Lung (tissue), 13 donors: ENCODE measurements around the gene KRTAP4-6. TPM values are rescaled to one million over a fixed set of nuclear protein-coding genes. Genes with fewer than 3 reads are reported as not detected.

Experiments used
- ATAC-seq: fragments of 200-7000 bp; cut with Tn5 transposase; one replicate; pipeline ENCODE4 v1.9.1; 2020; ENCODE audit warnings: moderate number of reproducible peaks; ENCODE audit not compliant: insufficient read depth, low FRiP score
- DNase-seq, 3 donors: peaks; one replicate each; pipeline ENCODE4 v3.0.0-alpha.2; 2013 to 2017
- H3K27ac ChIP-seq, 2 donors: one replicate each; pipeline ENCODE4 v1.5.1; 2013; ENCODE audit warnings: mild to moderate bottlenecking in 2 of 2, moderate library complexity in 2 of 2, control low read depth in 1 of 2, inconsistent platforms in 1 of 2, low read depth in 1 of 2, low read length in 1 of 2
- H3K27me3 ChIP-seq, 3 donors: one replicate each; pipeline ENCODE4 v1.5.1; 2013; ENCODE audit warnings: low read length in 2 of 3; ENCODE audit not compliant: control insufficient read depth in 3 of 3, insufficient read depth in 3 of 3
- H3K36me3 ChIP-seq, 4 donors: one replicate each; pipeline ENCODE4 v1.5.1; 2013; ENCODE audit warnings: low read length in 4 of 4, mild to moderate bottlenecking in 1 of 4, moderate library complexity in 1 of 4; ENCODE audit not compliant: control insufficient read depth in 4 of 4, insufficient read depth in 4 of 4
- H3K4me1 ChIP-seq, 5 donors: one replicate each; pipeline ENCODE4 v1.5.1; 2013; ENCODE audit warnings: low read length in 5 of 5, mild to moderate bottlenecking in 2 of 5, moderate library complexity in 1 of 5; ENCODE audit not compliant: control insufficient read depth in 5 of 5, insufficient read depth in 5 of 5
- H3K4me3 ChIP-seq: one replicate; pipeline ENCODE4 v1.5.1; 2013; ENCODE audit warnings: mild to moderate bottlenecking, control low read depth, moderate library complexity
- H3K9ac ChIP-seq, 2 donors: one replicate each; pipeline ENCODE4 v1.5.1; 2013; ENCODE audit warnings: low read length in 2 of 2, control low read depth in 1 of 2; ENCODE audit not compliant: insufficient read depth in 1 of 2
- H3K9me3 ChIP-seq, 4 donors: one replicate each; pipeline ENCODE4 v1.5.1; 2013; ENCODE audit warnings: low read length in 3 of 4, mild to moderate bottlenecking in 1 of 4, moderate library complexity in 1 of 4; ENCODE audit not compliant: control insufficient read depth in 4 of 4, insufficient read depth in 3 of 4
- CTCF ChIP-seq: IDR thresholded peaks from 2 replicates; pipeline ENCODE4 v1.5.1; 2012; ENCODE audit warnings: mild to moderate bottlenecking; ENCODE audit errors: control extremely low read depth, extremely low read depth
- WGBS, 2 donors: extraction: QIAGEN DNeasy Blood & Tissue Kit; methylation state at CpG; one replicate each; pipeline ENCODE4 v1.1.7; 2013; 5-methylcytosine and 5-hydroxymethylcytosine counted together
- polyA plus RNA-seq, 2 donors: library from polyadenylated mRNA; stranded (reverse); fragments of 200-250 nt; gene quantifications; one replicate each; pipeline ENCODE4 v1.2.1, GENCODE V29; 2013
- small RNA-seq: library from RNA; depleted of rRNA; stranded (forward); fragments of <200 nt; gene quantifications from one replicate; pipeline ENCODE3, GENCODE V24; 2014; ENCODE audit warnings: low replicate concordance
- total RNA-seq, 2 donors: library from RNA; depleted of rRNA in 1 of 2; stranded (reverse); fragments of >200 nt in 1 of 2; gene quantifications; one replicate each; pipeline ENCODE4 v1.2.1, GENCODE V29; 2014 to 2021
- donor health status: control.
- donor health status: control.
- donor health status: Bipolar disorder and iron deficiency.
- donor health status: healthy.
- donor health status: DM: yes; HTN: yes; CAD: no.

KRTAP4-6 gene
- total and polyA plus RNA-seq, 4 donors = not detected

GRCh38 chr17:41096055-41096454 lies 44.3 kb downstream of the KRTAP4-6 start:
- no peaks in the 10 kb centered on the region for H3K36me3 ChIP-seq
- no peaks in the 10 kb centered on the region for H3K27me3 ChIP-seq
- no peak overlapping the region for H3K4me3 ChIP-seq
- ATAC-seq = no peak
- peak; percentile 28 to 45 (median 40) for DNase-seq
- H3K27ac ChIP-seq = no peak overlapping the region
- no peak overlapping the region for H3K9ac ChIP-seq
- no peaks in the 10 kb centered on the region for H3K4me1 ChIP-seq
- WGBS, 2 donors = 70 to 83% methylated on average over 7 of the region's 7 CpGs
- H3K9me3 ChIP-seq = no peaks in the 10 kb centered on the region
- TF ChIP-seq CTCF = no peak

Small RNAs within 50 kb of the gene (small RNA-seq; reads per million reads assigned to genes)
- not detected for gene KRTAP4-17P

Other genes starting within 250 kb of the KRTAP4-6 start
Only the 30 nearest of the 39 such genes appear.
- not detected for gene KRTAP3-3, start 146.4 kb downstream of the KRTAP4-6 start, total RNA-seq
- not detected for gene KRTAP3-3, start 146.4 kb downstream of the KRTAP4-6 start, polyA plus RNA-seq
- not detected for gene KRTAP3-2, start 140.6 kb downstream of the KRTAP4-6 start, total RNA-seq
- under 1 TPM in 1 of 2 donors, not detected in 1; 0.94 TPM for gene KRTAP3-2, start 140.6 kb downstream of the KRTAP4-6 start, polyA plus RNA-seq
- gene KRTAP3-1, start 131.4 kb downstream of the KRTAP4-6 start, total RNA-seq = not detected
- not detected for gene KRTAP3-1, start 131.4 kb downstream of the KRTAP4-6 start, polyA plus RNA-seq
- gene KRTAP1-5, start 113.3 kb downstream of the KRTAP4-6 start, total RNA-seq = not detected
- gene KRTAP1-5, start 113.3 kb downstream of the KRTAP4-6 start, polyA plus RNA-seq = not detected
- gene KRTAP1-4, start 110.3 kb downstream of the KRTAP4-6 start, total RNA-seq = not detected
- not detected for gene KRTAP1-4, start 110.3 kb downstream of the KRTAP4-6 start, polyA plus RNA-seq
- not detected for gene KRTAP1-3, start 105.7 kb downstream of the KRTAP4-6 start, total RNA-seq
- not detected for gene KRTAP1-3, start 105.7 kb downstream of the KRTAP4-6 start, polyA plus RNA-seq
- not detected for gene KRTAP1-1, start 99.1 kb downstream of the KRTAP4-6 start, total RNA-seq
- gene KRTAP1-1, start 99.1 kb downstream of the KRTAP4-6 start, polyA plus RNA-seq = not detected
- not detected for gene KRTAP2-1, start 93.2 kb downstream of the KRTAP4-6 start, total RNA-seq
- not detected for gene KRTAP2-1, start 93.2 kb downstream of the KRTAP4-6 start, polyA plus RNA-seq
- gene KRTAP2-2, start 85.3 kb downstream of the KRTAP4-6 start, total RNA-seq = not detected
- not detected for gene KRTAP2-2, start 85.3 kb downstream of the KRTAP4-6 start, polyA plus RNA-seq
- not detected for gene KRTAP2-3, start 80.4 kb downstream of the KRTAP4-6 start, total RNA-seq
- not detected for gene KRTAP2-3, start 80.4 kb downstream of the KRTAP4-6 start, polyA plus RNA-seq
- not detected for gene KRTAP2-4, start 74.7 kb downstream of the KRTAP4-6 start, total RNA-seq
- gene KRTAP2-4, start 74.7 kb downstream of the KRTAP4-6 start, polyA plus RNA-seq = not detected
- not detected for gene KRTAP4-7, start 56.4 kb downstream of the KRTAP4-6 start, total RNA-seq
- not detected for gene KRTAP4-7, start 56.4 kb downstream of the KRTAP4-6 start, polyA plus RNA-seq
- not detected for gene KRTAP4-8, start 42.4 kb downstream of the KRTAP4-6 start, total RNA-seq
- gene KRTAP4-8, start 42.4 kb downstream of the KRTAP4-6 start, polyA plus RNA-seq = not detected
- not detected for gene KRTAP4-16, start 38.3 kb downstream of the KRTAP4-6 start, total RNA-seq
- gene KRTAP4-16, start 38.3 kb downstream of the KRTAP4-6 start, polyA plus RNA-seq = not detected
- not detected for gene KRTAP4-9, start 35.2 kb downstream of the KRTAP4-6 start, total RNA-seq
- gene KRTAP4-9, start 35.2 kb downstream of the KRTAP4-6 start, polyA plus RNA-seq = not detected
- gene KRTAP4-11, start 22.2 kb downstream of the KRTAP4-6 start, total RNA-seq = under 1 TPM in 1 of 2 donors, not detected in 1; 0.34 TPM
- gene KRTAP4-11, start 22.2 kb downstream of the KRTAP4-6 start, polyA plus RNA-seq = not detected
- gene KRTAP4-12, start 16.4 kb downstream of the KRTAP4-6 start, total RNA-seq = not detected
- not detected for gene KRTAP4-12, start 16.4 kb downstream of the KRTAP4-6 start, polyA plus RNA-seq
- not detected for gene KRTAP4-5, start 9.3 kb upstream of the KRTAP4-6 start, total RNA-seq
- not detected for gene KRTAP4-5, start 9.3 kb upstream of the KRTAP4-6 start, polyA plus RNA-seq
- not detected for gene KRTAP4-4, start 20.2 kb upstream of the KRTAP4-6 start, total RNA-seq
- gene KRTAP4-4, start 20.2 kb upstream of the KRTAP4-6 start, polyA plus RNA-seq = not detected
- gene KRTAP4-3, start 27.7 kb upstream of the KRTAP4-6 start, total RNA-seq = not detected
- not detected for gene KRTAP4-3, start 27.7 kb upstream of the KRTAP4-6 start, polyA plus RNA-seq
- not detected for gene KRTAP4-2, start 37.7 kb upstream of the KRTAP4-6 start, total RNA-seq
- not detected for gene KRTAP4-2, start 37.7 kb upstream of the KRTAP4-6 start, polyA plus RNA-seq
- gene KRTAP4-1, start 44.4 kb upstream of the KRTAP4-6 start, total RNA-seq = not detected
- gene KRTAP4-1, start 44.4 kb upstream of the KRTAP4-6 start, polyA plus RNA-seq = not detected
- gene KRTAP9-1, start 49.3 kb upstream of the KRTAP4-6 start, total RNA-seq = not detected
- not detected for gene KRTAP9-1, start 49.3 kb upstream of the KRTAP4-6 start, polyA plus RNA-seq
- not detected for gene KRTAP9-2, start 86.1 kb upstream of the KRTAP4-6 start, total RNA-seq
- gene KRTAP9-2, start 86.1 kb upstream of the KRTAP4-6 start, polyA plus RNA-seq = not detected
- gene KRTAP9-3, start 91.9 kb upstream of the KRTAP4-6 start, total RNA-seq = not detected
- gene KRTAP9-3, start 91.9 kb upstream of the KRTAP4-6 start, polyA plus RNA-seq = not detected
- not detected for gene KRTAP9-8, start 97.5 kb upstream of the KRTAP4-6 start, total RNA-seq
- gene KRTAP9-8, start 97.5 kb upstream of the KRTAP4-6 start, polyA plus RNA-seq = not detected
- gene KRTAP9-4, start 109.1 kb upstream of the KRTAP4-6 start, total RNA-seq = not detected
- not detected for gene KRTAP9-4, start 109.1 kb upstream of the KRTAP4-6 start, polyA plus RNA-seq
- not detected for gene KRTAP9-9, start 114.8 kb upstream of the KRTAP4-6 start, total RNA-seq
- gene KRTAP9-9, start 114.8 kb upstream of the KRTAP4-6 start, polyA plus RNA-seq = not detected
- gene KRTAP9-6, start 124.8 kb upstream of the KRTAP4-6 start, total RNA-seq = not detected
- not detected for gene KRTAP9-6, start 124.8 kb upstream of the KRTAP4-6 start, polyA plus RNA-seq
- gene KRTAP9-7, start 135.2 kb upstream of the KRTAP4-6 start, total RNA-seq = not detected
- not detected for gene KRTAP9-7, start 135.2 kb upstream of the KRTAP4-6 start, polyA plus RNA-seq